Upper lobe of left lung (tissue), 4 donors: Measurements from ENCODE around the gene HNRNPR.

Experiments
- CTCF ChIP-seq, 6 experiments: fragments of 450-650 bp in 4 of 6; fragments of 200-600 bp in 2 of 6; sonication (generic) in 2 of 6; IDR thresholded peaks; one replicate each; pipeline ENCODE4 v1.5.1; 2016 to 2019; ENCODE audit warnings: antibody characterized with exemption in 6 of 6
- POLR2A ChIP-seq, 4 donors: fragments of 450-650 bp; IDR thresholded peaks; one replicate each; pipeline ENCODE4 v1.5.1; 2016 to 2017; ENCODE audit warnings: antibody characterized with exemption in 4 of 4, mild to moderate bottlenecking in 2 of 4

- no peak for TF ChIP-seq POLR2A (IDR thresholded peaks at IDR 0.05)
- no peak for TF ChIP-seq CTCF (IDR thresholded peaks at IDR 0.05)
These were observed 40.6 kb downstream of the HNRNPR start for GRCh38 chr1:23303524-23303923.
